GM18519 (cell line): ENCODE measurements around the gene TCEAL5.
"Not testable (repeated sequence)": the region's sequence is repeated elsewhere in the genome, so short reads cannot be mapped to it uniquely, and the experiment has no call there.

Source experiments
- ATAC-seq: cut with Tn5 transposase; IDR thresholded peaks from one replicate; pipeline ENCODE4 v1.9.1; 2021; ENCODE audit warnings: mild to moderate bottlenecking, moderate library complexity; ENCODE audit not compliant: unreplicated experiment, low FRiP score

The TCEAL5 gene, protein sequence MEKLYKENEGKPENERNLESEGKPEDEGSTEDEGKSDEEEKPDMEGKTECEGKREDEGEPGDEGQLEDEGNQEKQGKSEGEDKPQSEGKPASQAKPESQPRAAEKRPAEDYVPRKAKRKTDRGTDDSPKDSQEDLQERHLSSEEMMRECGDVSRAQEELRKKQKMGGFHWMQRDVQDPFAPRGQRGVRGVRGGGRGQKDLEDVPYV

GRCh38 chrX:103276581-103277002, at the start of gene TCEAL5:
TSS of gene TCEAL5 (minus strand) at chrX:103276750. CDS start at chrX:103274563, 2,187 bp downstream.
- no peak for ATAC-seq

GRCh38 chrX:103311399-103311780, 34.8 kb upstream of the TCEAL5 start:
- ATAC-seq = no peak

GRCh38 chrX:103310555-103311398, 34.2 kb upstream of the TCEAL5 start, which contains the start of gene BEX2:
TSS of gene BEX2 (minus strand) at chrX:103310990. CDS start at chrX:103309976, 1,014 bp downstream.
- peak; percentile 93 for ATAC-seq

GRCh38 chrX:103309860-103310554, 33.5 kb upstream of the TCEAL5 start:
- ATAC-seq = no peak

GRCh38 chrX:103305666-103306065, 29.1 kb upstream of the TCEAL5 start:
- ATAC-seq = not testable (repeated sequence)

DNA sequence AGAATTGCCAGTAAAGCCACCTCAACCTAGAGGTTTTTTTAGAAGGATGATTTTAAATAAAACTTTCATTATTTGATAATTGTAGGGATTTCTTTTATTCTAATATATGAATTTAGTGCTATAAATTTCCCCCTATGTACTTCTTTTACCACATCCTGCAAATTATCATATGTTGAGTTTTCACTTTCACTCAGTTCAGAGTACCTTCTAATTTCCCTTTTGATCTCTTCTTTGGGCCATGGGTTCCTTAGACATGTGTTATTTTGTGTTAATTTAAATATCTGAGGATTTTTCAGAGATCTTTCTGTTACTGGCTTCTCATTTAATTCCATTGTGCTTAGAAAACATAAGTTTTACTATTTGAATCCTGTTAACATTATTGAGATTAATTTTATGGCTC, 28.2 kb upstream of the TCEAL5 start:
- no peak for ATAC-seq

DNA sequence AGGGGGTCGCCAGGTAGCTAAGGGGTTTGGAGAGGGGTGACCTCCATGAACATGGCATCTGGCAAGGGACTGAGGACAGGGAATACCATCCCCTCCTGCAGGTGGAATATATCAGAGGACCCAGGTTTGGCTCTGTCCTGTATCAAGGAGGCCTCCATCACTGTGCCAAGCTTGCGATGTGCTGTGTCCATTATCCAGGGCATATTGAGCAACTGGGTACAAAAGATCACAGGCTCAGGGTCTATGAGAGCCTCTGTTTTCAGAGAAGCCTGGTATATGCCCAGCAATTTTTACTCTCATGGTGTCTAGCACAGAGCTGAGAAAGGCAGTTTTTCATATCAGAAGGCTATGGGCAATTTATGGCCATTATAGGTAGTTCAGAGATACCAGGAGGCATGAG, 16.6 kb upstream of the TCEAL5 start:
- ATAC-seq = no peak

GRCh38 chrX:103279624-103280023, 3.1 kb upstream of the TCEAL5 start:
- no peak for ATAC-seq

DNA sequence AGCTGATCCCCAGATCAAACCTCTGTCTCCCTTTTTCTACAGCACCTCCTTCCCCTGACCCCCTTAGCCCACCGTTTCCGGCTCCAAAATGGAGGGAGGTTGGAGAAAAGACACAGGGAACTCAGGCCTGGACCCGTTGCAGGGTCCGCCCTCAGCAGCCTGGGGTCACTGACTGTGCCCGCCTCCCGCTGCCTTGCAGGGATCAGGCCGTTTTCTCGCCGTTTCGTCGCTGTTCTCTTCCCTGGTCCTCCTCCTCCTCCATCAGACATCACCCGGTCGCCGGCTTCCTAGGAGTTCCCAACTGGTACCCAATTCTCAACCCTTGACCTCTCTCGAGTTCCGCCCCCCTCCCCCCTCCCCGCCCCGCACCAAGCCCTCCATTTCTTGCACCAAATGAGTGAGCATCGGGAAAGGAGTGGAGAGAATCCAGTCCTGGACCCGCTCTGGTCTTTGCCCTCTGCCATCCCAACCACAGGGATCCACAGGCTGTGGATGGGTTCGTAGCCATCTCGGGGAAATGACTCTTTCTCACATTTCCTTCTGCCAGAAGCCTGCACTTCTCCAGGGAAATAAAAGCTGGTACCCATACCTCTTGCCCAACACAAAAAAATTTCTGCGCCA, 493 bp downstream of the TCEAL5 start:
- no peak for ATAC-seq

DNA sequence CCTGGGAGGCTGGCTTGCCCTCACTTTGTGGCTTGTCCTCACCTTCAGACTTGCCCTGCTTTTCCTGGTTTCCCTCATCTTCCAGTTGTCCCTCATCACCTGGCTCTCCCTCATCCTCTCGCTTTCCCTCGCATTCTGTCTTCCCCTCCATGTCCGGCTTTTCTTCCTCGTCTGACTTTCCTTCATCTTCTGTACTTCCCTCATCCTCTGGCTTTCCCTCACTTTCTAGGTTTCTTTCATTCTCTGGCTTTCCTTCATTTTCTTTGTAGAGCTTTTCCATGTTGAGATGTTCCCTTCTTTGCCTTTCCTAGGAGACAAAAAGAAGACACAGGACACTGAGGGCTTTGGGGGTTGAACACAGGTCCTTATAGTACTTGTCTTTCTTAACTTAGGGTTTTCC, 2.3 kb downstream of the TCEAL5 start:
- ATAC-seq = no peak

- no peak for ATAC-seq
These were observed 18.3 kb downstream of the TCEAL5 start for GRCh38 chrX:103258275-103258674.

DNA sequence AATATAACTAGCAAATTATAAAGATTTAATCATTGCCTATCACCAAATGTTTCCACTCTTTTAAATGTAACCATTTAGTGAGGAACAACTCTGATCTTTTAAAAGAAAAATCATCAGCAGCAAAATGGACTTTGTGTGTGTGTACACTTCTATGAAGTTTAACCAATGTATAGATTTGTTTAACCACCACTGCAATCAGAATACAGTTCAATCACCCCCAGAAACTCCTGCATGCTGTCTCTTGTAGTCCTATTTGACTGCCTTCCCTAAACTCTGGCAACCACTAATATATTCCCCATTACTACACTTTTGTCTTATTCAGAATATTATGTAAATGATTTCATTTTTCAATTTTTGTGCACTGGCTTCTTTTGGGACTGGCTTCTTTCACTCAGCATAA, 19.9 kb downstream of the TCEAL5 start:
- no peak for ATAC-seq

DNA sequence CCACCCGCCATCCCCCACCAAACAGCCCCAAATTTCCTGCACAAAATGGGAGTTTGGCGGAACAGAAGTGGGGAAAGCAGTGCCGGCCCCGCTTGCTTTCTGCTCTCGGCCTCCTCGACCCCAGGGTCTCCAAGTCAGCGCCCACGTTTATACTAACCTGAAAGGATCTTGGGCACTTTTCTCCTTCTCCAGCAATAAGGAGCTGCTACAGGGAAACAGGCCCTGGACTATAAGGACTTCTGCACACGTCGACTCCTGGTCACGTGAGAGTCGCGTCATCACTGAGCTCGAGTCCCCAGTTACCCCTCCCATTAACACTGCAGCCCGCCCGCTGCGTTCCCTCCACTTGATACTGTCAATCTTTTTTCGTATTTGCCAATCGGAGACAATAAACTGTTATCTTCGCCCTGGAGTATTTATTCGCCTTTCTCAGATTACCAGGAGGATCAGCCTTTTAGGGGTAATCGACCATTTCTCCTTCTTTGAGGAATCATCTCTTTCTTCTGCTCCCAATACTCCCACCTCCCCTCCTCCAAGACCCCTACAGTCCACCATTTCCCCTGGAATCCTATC, 21.5 kb downstream of the TCEAL5 start, which contains the start of gene TCEAL8:
Gene TCEAL8, minus strand, starts transcription at position 235 of the 573 bp plus-strand sequence. CDS start 1,176 bp downstream, outside the sequence.
- ATAC-seq = peak; percentile 93

- ATAC-seq = no peak
These were observed 22.3 kb downstream of the TCEAL5 start for GRCh38 chrX:103254171-103254824.

DNA sequence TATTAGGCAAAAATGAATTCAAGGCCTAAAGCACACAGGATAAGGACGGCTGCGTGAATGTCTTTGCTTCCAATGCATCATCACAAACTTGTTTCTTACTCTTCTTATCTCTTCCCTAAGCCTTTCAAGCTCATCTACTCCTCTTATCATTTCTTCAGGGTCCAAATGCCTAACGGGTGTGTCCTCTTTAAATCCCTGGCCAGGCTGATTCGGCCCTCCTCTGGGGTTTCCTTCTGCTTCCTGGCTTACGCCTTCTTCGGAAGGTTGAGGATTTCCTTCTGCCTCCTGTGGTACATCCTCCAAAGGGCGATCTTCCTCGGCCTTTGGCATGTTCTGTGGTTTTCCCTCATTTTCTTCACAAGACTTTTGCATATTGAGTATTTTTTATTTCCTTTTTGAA, 22.9 kb downstream of the TCEAL5 start:
- no peak for ATAC-seq

GRCh38 chrX:103250977-103251376, 25.6 kb downstream of the TCEAL5 start:
- no peak for ATAC-seq

DNA sequence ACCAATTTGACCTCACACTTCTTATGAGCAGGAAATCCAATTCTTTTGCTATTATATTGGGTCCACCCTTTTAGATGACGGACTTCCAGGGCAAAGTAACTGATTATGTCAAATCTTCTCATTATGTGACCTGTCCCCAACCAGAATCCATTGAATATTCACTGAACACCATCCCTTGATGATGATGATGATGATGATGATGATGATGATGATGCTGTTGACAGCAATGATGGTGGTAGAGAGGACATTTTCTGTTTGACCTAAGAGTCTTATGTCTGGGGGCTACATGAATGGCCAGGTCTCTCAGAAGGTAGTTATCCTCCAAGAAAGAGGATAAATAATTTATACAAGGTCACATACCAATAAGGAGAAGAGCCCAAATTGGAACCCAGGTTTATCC, 26.7 kb downstream of the TCEAL5 start:
- ATAC-seq = no peak

GRCh38 chrX:103248553-103248952, 28.0 kb downstream of the TCEAL5 start:
- ATAC-seq = peak; percentile 64

DNA sequence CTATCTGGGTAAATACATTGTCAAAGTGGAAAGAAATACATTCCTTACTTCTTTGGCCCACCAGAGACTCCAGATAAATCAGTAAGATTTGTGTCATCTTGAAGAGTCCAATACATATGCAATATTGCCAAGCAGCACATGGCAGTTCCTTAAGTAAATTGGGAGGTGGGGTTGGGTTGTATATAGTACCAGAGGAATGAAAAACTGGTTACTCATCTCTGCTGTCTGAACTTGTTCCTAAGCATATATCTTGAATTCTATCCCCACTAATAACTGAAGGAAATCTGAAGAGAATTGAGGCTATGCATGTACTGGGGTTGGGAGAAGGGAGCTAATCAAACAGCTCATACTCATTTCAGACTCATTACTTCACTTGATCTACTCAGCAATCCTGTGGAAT, 36.4 kb downstream of the TCEAL5 start:
- no peak for ATAC-seq

GRCh38 chrX:103236296-103236695, 40.3 kb downstream of the TCEAL5 start:
- no peak for ATAC-seq
